Activated CD4-positive, alpha-beta T cell treated with anti-CD3 and anti-CD28 coated beads, Interleukin-2, amount 10 ng/mL, durations not matched to agents 24 days and 14 days (primary cell): ENCODE measurements around the gene ATP8B1. TPM values are rescaled to one million over a fixed set of nuclear protein-coding genes. Genes with fewer than 3 reads are reported as not detected.

Experiments
- DNase-seq: peaks from one replicate; pipeline ENCODE4 v3.0.0; 2022
- H3K27ac Mint-ChIP-seq: one replicate; pipeline ENCODE4 v1.8.0; 2022; ENCODE audit warnings: mild to moderate bottlenecking, mixed read lengths
- H3K27me3 Mint-ChIP-seq: one replicate; pipeline ENCODE4 v1.8.0; 2022; ENCODE audit warnings: mixed read lengths
- H3K36me3 Mint-ChIP-seq: one replicate; pipeline ENCODE4 v1.8.0; 2022; ENCODE audit warnings: low read depth, mild to moderate bottlenecking, mixed read lengths
- H3K4me1 Mint-ChIP-seq: one replicate; pipeline ENCODE4 v1.8.0; 2021; ENCODE audit warnings: mixed read lengths
- H3K4me3 Mint-ChIP-seq: one replicate; pipeline ENCODE4 v1.8.0; 2022; ENCODE audit warnings: mild to moderate bottlenecking, moderate library complexity, mixed read lengths
- H3K9me3 Mint-ChIP-seq: one replicate; pipeline ENCODE4 v1.8.0; 2021; ENCODE audit warnings: mixed read lengths
- intact Hi-C: fragments of 100-400 bp; cut with micrococcal nuclease; formaldehyde crosslinking; loops from one replicate; pipeline ENCODE4 v1.15.1; 2023
- total RNA-seq: library from RNA; stranded (reverse); gene quantifications from 2 replicates; pipeline ENCODE4 v1.2.3, GENCODE V29; 2022

The ATP8B1 gene
- total RNA-seq, 1 donor from 2014 or later, result not detected

- H3K27me3 Mint-ChIP-seq, result no peaks in the 10 kb centered on the region
- H3K9me3 Mint-ChIP-seq, result no peaks in the 10 kb centered on the region
- DNase-seq, result no peak
- peaks cover 5% of the 10 kb centered on the region for H3K36me3 Mint-ChIP-seq
- intact Hi-C loops, result no loop called here
- peak overlapping the region; percentile 98 for H3K4me3 Mint-ChIP-seq
- H3K27ac Mint-ChIP-seq, result peak overlapping the region; percentile 94
- H3K4me1 Mint-ChIP-seq, result peaks cover 14% of the 10 kb centered on the region
These were observed 173.7 kb downstream of the ATP8B1 start for GRCh38 chr18:57629422-57629821.

- no peaks in the 10 kb centered on the region for H3K27me3 Mint-ChIP-seq
- H3K36me3 Mint-ChIP-seq, result peaks cover 5% of the 10 kb centered on the region
- intact Hi-C loops, result no loop called here
- H3K4me3 Mint-ChIP-seq, result no peak overlapping the region
- DNase-seq, result no peak
- peaks cover 16% of the 10 kb centered on the region for H3K4me1 Mint-ChIP-seq
- H3K27ac Mint-ChIP-seq, result no peak overlapping the region
- no peaks in the 10 kb centered on the region for H3K9me3 Mint-ChIP-seq
These were observed 175.6 kb downstream of the ATP8B1 start for GRCh38 chr18:57627488-57627887.

- H3K4me1 Mint-ChIP-seq, result peaks cover 13% of the 10 kb centered on the region
These were observed 178.1 kb downstream of the ATP8B1 start for GRCh38 chr18:57624988-57625387.

GRCh38 chr18:57621246-57621604 is 181.9 kb downstream of the ATP8B1 start:
- Mint-ChIP-seq H3K27ac (peak overlapping the region; percentile 94), H3K4me1 (peaks cover 23% of the 10 kb centered on the region), H3K9me3 (no peaks in the 10 kb centered on the region), H3K27me3 (no peaks in the 10 kb centered on the region), H3K36me3 (peaks cover 22% of the 10 kb centered on the region), H3K4me3 (peak overlapping the region; percentile 92)
- intact Hi-C loops, result loop anchor here (1.0 to 5.0 kb wide), 5 partner anchors 9 to 984 kb away; partner anchors contain the start of genes FECH and TXNL1
- DNase-seq, result no peak

More at GRCh38 chr18:57624988-57625387, 178.1 kb downstream of the ATP8B1 start:
- intact Hi-C loops, result loop anchor here (5.0 kb wide), 1 partner anchor 988 kb away; the partner anchor contains the start of gene TXNL1
- no peak overlapping the region for H3K27ac Mint-ChIP-seq
- H3K27me3 Mint-ChIP-seq, result no peaks in the 10 kb centered on the region
- no peaks in the 10 kb centered on the region for H3K9me3 Mint-ChIP-seq
- DNase-seq, result no peak
- H3K36me3 Mint-ChIP-seq, result peaks cover 8% of the 10 kb centered on the region
- no peak overlapping the region for H3K4me3 Mint-ChIP-seq

- no peak overlapping the region for H3K27ac Mint-ChIP-seq
- H3K9me3 Mint-ChIP-seq, result no peaks in the 10 kb centered on the region
- intact Hi-C loops, result loop anchor here (2.0 to 5.0 kb wide), 3 partner anchors 219 to 983 kb away; partner anchors contain the start of gene TXNL1
- H3K4me3 Mint-ChIP-seq, result peak overlapping the region; percentile 92
- peaks cover 28% of the 10 kb centered on the region for H3K36me3 Mint-ChIP-seq
- DNase-seq, result no peak
- no peaks in the 10 kb centered on the region for H3K27me3 Mint-ChIP-seq
- H3K4me1 Mint-ChIP-seq, result peaks cover 26% of the 10 kb centered on the region
These were observed 183.2 kb downstream of the ATP8B1 start for GRCh38 chr18:57619876-57620275.

- no peak for DNase-seq
- H3K4me1 Mint-ChIP-seq, result peaks cover 26% of the 10 kb centered on the region
- H3K27ac Mint-ChIP-seq, result no peak overlapping the region
- no peak overlapping the region for H3K4me3 Mint-ChIP-seq
- intact Hi-C loops, result no loop called here
- H3K36me3 Mint-ChIP-seq, result peaks cover 34% of the 10 kb centered on the region
- H3K27me3 Mint-ChIP-seq, result no peaks in the 10 kb centered on the region
- no peaks in the 10 kb centered on the region for H3K9me3 Mint-ChIP-seq
These were observed 184.2 kb downstream of the ATP8B1 start for GRCh38 chr18:57618910-57619309.

- no peak overlapping the region for H3K27ac Mint-ChIP-seq
- intact Hi-C loops, result no loop called here
- no peaks in the 10 kb centered on the region for H3K4me1 Mint-ChIP-seq
- no peaks in the 10 kb centered on the region for H3K9me3 Mint-ChIP-seq
- no peak overlapping the region for H3K4me3 Mint-ChIP-seq
- peaks cover 71% of the 10 kb centered on the region for H3K36me3 Mint-ChIP-seq
- DNase-seq, result no peak
- H3K27me3 Mint-ChIP-seq, result no peaks in the 10 kb centered on the region
These were observed 199.2 kb downstream of the ATP8B1 start for GRCh38 chr18:57603871-57604270.

Other genes starting within 250 kb of the ATP8B1 start
- 22.4 and 25.1 TPM in 2 replicates for gene FECH, start 216.6 kb downstream of the ATP8B1 start, total RNA-seq
- 125 and 129 TPM in 2 replicates for gene NARS1, start 181.5 kb downstream of the ATP8B1 start, total RNA-seq
- gene NEDD4L, start 240.9 kb upstream of the ATP8B1 start, total RNA-seq, result 3.5 and 4.2 TPM in 2 replicates